ENCODE results near the gene STH. TPM values are rescaled to one million over a fixed set of nuclear protein-coding genes. Genes with fewer than 3 reads are reported as not detected.
"Not testable (repeated sequence)": the region's sequence is repeated elsewhere in the genome, so short reads cannot be mapped to it uniquely, and the experiment has no call there.

Gene STH
- not detected for total RNA-seq
- long read RNA-seq = 0 reads

GRCh38 chr17:45998987-45999899, at the start of gene STH:
TSS of gene STH (plus strand) at chr17:45999250. CDS start at chr17:45999280, 30 bp downstream.
- DNase-seq = no peak
- intact Hi-C loops (cut with DNase I) = no loop called here
- no peak for ATAC-seq (ENCODE audit: poor library complexity)

- DNase-seq (no peak), ATAC-seq (ENCODE audit: poor library complexity) (no peak)
- intact Hi-C loops (cut with DNase I) = loop anchor here (5.0 kb wide), 1 partner anchor 58 kb away; the partner anchor contains the start of gene MAPT
These were observed 49.2 kb upstream of the STH start for GRCh38 chr17:45949755-45950320.

GRCh38 chr17:45950888-45951287, 48.2 kb upstream of the STH start:
- ATAC-seq (ENCODE audit: poor library complexity) (no peak), DNase-seq (no peak)
- intact Hi-C loops (cut with DNase I) = no loop called here

- ATAC-seq (ENCODE audit: poor library complexity) = no peak
- DNase-seq = no peak
- intact Hi-C loops (cut with DNase I) = no loop called here
These were observed 47.6 kb upstream of the STH start for GRCh38 chr17:45951403-45951802.

- no peak for ATAC-seq (ENCODE audit: poor library complexity)
- intact Hi-C loops (cut with DNase I) = no loop called here
- no peak for DNase-seq
These were observed 47.1 kb upstream of the STH start for GRCh38 chr17:45951941-45952340.

GRCh38 chr17:45952814-45953320, 46.2 kb upstream of the STH start:
- intact Hi-C loops (cut with DNase I) = no loop called here
- ATAC-seq (ENCODE audit: poor library complexity) = no peak
- DNase-seq = no peak

- ATAC-seq (ENCODE audit: poor library complexity) = no peak
These were observed 45.5 kb upstream of the STH start for GRCh38 chr17:45953561-45953960.

GRCh38 chr17:45954914-45955313, 44.1 kb upstream of the STH start:
- ATAC-seq (ENCODE audit: poor library complexity) (no peak), DNase-seq (no peak)
- intact Hi-C loops (cut with DNase I) = no loop called here

More at GRCh38 chr17:45953561-45953960, 45.5 kb upstream of the STH start:
- intact Hi-C loops (cut with DNase I) = no loop called here
- no peak for DNase-seq

- intact Hi-C loops (cut with DNase I) = no loop called here
- DNase-seq = no peak
These were observed 43.7 kb upstream of the STH start for GRCh38 chr17:45955326-45955725.

GRCh38 chr17:45956090-45956489, 43.0 kb upstream of the STH start:
- ATAC-seq (ENCODE audit: poor library complexity) (no peak), DNase-seq (no peak)
- intact Hi-C loops (cut with DNase I) = no loop called here

More at GRCh38 chr17:45955326-45955725, 43.7 kb upstream of the STH start:
- no peak for ATAC-seq (ENCODE audit: poor library complexity)

- ATAC-seq (ENCODE audit: poor library complexity); intact Hi-C loops (cut with DNase I); DNase-seq: not testable (repeated sequence)
These were observed 42.3 kb upstream of the STH start for GRCh38 chr17:45956746-45957145.

GRCh38 chr17:45958307-45958706, 40.7 kb upstream of the STH start:
- intact Hi-C loops (cut with DNase I) = no loop called here
- DNase-seq (no peak), ATAC-seq (ENCODE audit: poor library complexity) (no peak)

GRCh38 chr17:45958994-45959665, 39.9 kb upstream of the STH start:
- ATAC-seq (ENCODE audit: poor library complexity) (no peak), DNase-seq (no peak)
- intact Hi-C loops (cut with DNase I) = no loop called here

- DNase-seq (no peak), ATAC-seq (ENCODE audit: poor library complexity) (no peak)
- intact Hi-C loops (cut with DNase I) = no loop called here
These were observed 38.7 kb upstream of the STH start for GRCh38 chr17:45960311-45960710.

GRCh38 chr17:45961206-45961605, 37.8 kb upstream of the STH start:
- intact Hi-C loops (cut with DNase I) = no loop called here
- DNase-seq = no peak
- ATAC-seq (ENCODE audit: poor library complexity) = no peak

- ATAC-seq (ENCODE audit: poor library complexity) (no peak), DNase-seq (no peak)
- intact Hi-C loops (cut with DNase I) = no loop called here
These were observed 36.7 kb upstream of the STH start for GRCh38 chr17:45962221-45962972.

- intact Hi-C loops (cut with DNase I) = no loop called here
These were observed 35.8 kb upstream of the STH start for GRCh38 chr17:45963283-45963682.

GRCh38 chr17:45963889-45964288, 35.2 kb upstream of the STH start:
- intact Hi-C loops (cut with DNase I) = no loop called here
- ATAC-seq (ENCODE audit: poor library complexity) (no peak), DNase-seq (no peak)

More at GRCh38 chr17:45963283-45963682, 35.8 kb upstream of the STH start:
- DNase-seq (no peak), ATAC-seq (ENCODE audit: poor library complexity) (no peak)

GRCh38 chr17:45964634-45965033, 34.4 kb upstream of the STH start:
- intact Hi-C loops (cut with DNase I) = no loop called here
- DNase-seq (no peak), ATAC-seq (ENCODE audit: poor library complexity) (no peak)
